ENCODE data around the gene KCNIP4. TPM values are rescaled to one million over a fixed set of nuclear protein-coding genes. Genes with fewer than 3 reads are reported as not detected.

The KCNIP4 gene
- polyA plus RNA-seq, 1 donor (not counting 4 experiments of a cell fraction or from before 2014, with no cell fraction given): 0.07 TPM

DNA sequence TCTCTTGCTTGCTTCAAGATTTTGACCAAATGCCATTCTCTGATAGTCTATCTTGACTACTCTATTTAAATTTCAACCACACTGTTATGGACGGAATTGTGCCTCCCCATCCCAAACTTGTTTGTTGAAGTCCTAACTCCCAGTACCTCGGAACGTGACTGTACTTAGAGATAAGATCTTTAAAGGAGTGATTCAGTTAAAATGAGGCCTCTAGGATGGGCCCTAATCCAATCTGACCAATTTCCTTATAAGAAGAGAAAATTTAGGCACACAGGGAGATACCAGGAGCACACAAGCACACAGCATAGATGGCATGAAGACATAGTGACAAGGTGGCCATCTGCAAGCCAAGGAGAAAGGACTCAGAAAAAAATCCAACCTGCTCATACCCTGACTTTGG is 269.9 kb downstream of the KCNIP4 start:
- no peak overlapping the region for H3K27ac ChIP-seq (ENCODE audit: control insufficient read depth, insufficient read depth, low read length)
- no peaks in the 10 kb centered on the region for H3K9me1 ChIP-seq (ENCODE audit: control insufficient read depth, extremely low read depth, insufficient read depth, low read length)
- TF ChIP-seq EZH2 (IDR thresholded peaks at IDR 0.05; ENCODE audit: low read length): no peak
- TF ChIP-seq, protein P1, sequence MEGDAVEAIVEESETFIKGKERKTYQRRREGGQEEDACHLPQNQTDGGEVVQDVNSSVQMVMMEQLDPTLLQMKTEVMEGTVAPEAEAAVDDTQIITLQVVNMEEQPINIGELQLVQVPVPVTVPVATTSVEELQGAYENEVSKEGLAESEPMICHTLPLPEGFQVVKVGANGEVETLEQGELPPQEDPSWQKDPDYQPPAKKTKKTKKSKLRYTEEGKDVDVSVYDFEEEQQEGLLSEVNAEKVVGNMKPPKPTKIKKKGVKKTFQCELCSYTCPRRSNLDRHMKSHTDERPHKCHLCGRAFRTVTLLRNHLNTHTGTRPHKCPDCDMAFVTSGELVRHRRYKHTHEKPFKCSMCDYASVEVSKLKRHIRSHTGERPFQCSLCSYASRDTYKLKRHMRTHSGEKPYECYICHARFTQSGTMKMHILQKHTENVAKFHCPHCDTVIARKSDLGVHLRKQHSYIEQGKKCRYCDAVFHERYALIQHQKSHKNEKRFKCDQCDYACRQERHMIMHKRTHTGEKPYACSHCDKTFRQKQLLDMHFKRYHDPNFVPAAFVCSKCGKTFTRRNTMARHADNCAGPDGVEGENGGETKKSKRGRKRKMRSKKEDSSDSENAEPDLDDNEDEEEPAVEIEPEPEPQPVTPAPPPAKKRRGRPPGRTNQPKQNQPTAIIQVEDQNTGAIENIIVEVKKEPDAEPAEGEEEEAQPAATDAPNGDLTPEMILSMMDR (optimal IDR thresholded peaks at IDR 0.05 in 1 of 3, IDR thresholded peaks at IDR 0.05 in 1 of 3, conservative IDR thresholded peaks at IDR 0.05 in 1 of 3; ENCODE audit: extremely low read depth in 1 of 3, insufficient read depth in 2 of 3, low read length in 3 of 3): no peak
- H3K4me1 ChIP-seq (ENCODE audit: control insufficient read depth, extremely low read depth, insufficient read depth, low read length): no peaks in the 10 kb centered on the region
- H3K4me3 ChIP-seq (ENCODE audit: control insufficient read depth in 2 of 3, extremely low read depth in 1 of 3, insufficient read depth in 2 of 3, low read depth in 1 of 3, low read length in 3 of 3): no peak overlapping the region
- FAIRE-seq (no peak), DNase-seq (ENCODE audit: low read depth, low spot score) (no peak)
- no peaks in the 10 kb centered on the region for H3K27me3 ChIP-seq (ENCODE audit: control insufficient read depth, extremely low read depth, insufficient read depth, low read length)
- no peak overlapping the region for H2AFZ ChIP-seq (ENCODE audit: control insufficient read depth, low read length)
- H3K9me3 ChIP-seq (ENCODE audit: control insufficient read depth, low read depth, low read length): no peaks in the 10 kb centered on the region
- H3K79me2 ChIP-seq (ENCODE audit: control insufficient read depth, insufficient read depth, low read length): no peaks in the 10 kb centered on the region
- dilution Hi-C loops (cut with MboI; ENCODE audit: extremely low pct_ligation_motif_present, low sequenced_read_pairs): no loop called here
- no peaks in the 10 kb centered on the region for H3K36me3 ChIP-seq (ENCODE audit: control insufficient read depth in 2 of 2, extremely low read depth in 1 of 2, insufficient read depth in 2 of 2, low read length in 2 of 2)
- no peak overlapping the region for H3K4me2 ChIP-seq (ENCODE audit: control insufficient read depth, extremely low read depth, insufficient read depth, low read depth, low read length)
- no peaks in the 10 kb centered on the region for H4K20me1 ChIP-seq (ENCODE audit: control insufficient read depth, extremely low read depth, insufficient read depth, low read length)
- H3K9ac ChIP-seq (ENCODE audit: control insufficient read depth, extremely low read depth, insufficient read depth, low read length): no peak overlapping the region

- Histone ChIP-seq H3K9ac (ENCODE audit: control insufficient read depth, extremely low read depth, insufficient read depth, low read length) (no peak overlapping the region), H3K27me3 (ENCODE audit: control insufficient read depth, extremely low read depth, insufficient read depth, low read length) (no peaks in the 10 kb centered on the region), H3K9me3 (ENCODE audit: control insufficient read depth, low read depth, low read length) (no peaks in the 10 kb centered on the region), H3K79me2 (ENCODE audit: control insufficient read depth, insufficient read depth, low read length) (no peaks in the 10 kb centered on the region), H3K4me2 (ENCODE audit: control insufficient read depth, extremely low read depth, insufficient read depth, low read depth, low read length) (no peak overlapping the region), H3K4me3 (ENCODE audit: control insufficient read depth in 2 of 3, extremely low read depth in 1 of 3, insufficient read depth in 2 of 3, low read depth in 1 of 3, low read length in 3 of 3) (no peak overlapping the region), H3K36me3 (ENCODE audit: control insufficient read depth in 2 of 2, extremely low read depth in 1 of 2, insufficient read depth in 2 of 2, low read length in 2 of 2) (no peaks in the 10 kb centered on the region), H3K4me1 (ENCODE audit: control insufficient read depth, extremely low read depth, insufficient read depth, low read length) (no peaks in the 10 kb centered on the region), H3K27ac (ENCODE audit: control insufficient read depth, insufficient read depth, low read length) (no peak overlapping the region), H4K20me1 (ENCODE audit: control insufficient read depth, extremely low read depth, insufficient read depth, low read length) (no peaks in the 10 kb centered on the region), H3K9me1 (ENCODE audit: control insufficient read depth, extremely low read depth, insufficient read depth, low read length) (no peaks in the 10 kb centered on the region), H2AFZ (ENCODE audit: control insufficient read depth, low read length) (no peak overlapping the region)
- dilution Hi-C loops (cut with MboI; ENCODE audit: extremely low pct_ligation_motif_present, low sequenced_read_pairs): no loop called here
- no peak for DNase-seq (ENCODE audit: low read depth, low spot score)
- TF ChIP-seq, protein P1 (optimal IDR thresholded peaks at IDR 0.05 in 1 of 3, IDR thresholded peaks at IDR 0.05 in 1 of 3, conservative IDR thresholded peaks at IDR 0.05 in 1 of 3; ENCODE audit: extremely low read depth in 1 of 3, insufficient read depth in 2 of 3, low read length in 3 of 3): no peak
- FAIRE-seq: no peak
Measured at GRCh38 chr4:21677173-21677572, 271.4 kb downstream of the KCNIP4 start.

Data from keratinocyte (primary cell).